ENCODE results near the gene KIZ. TPM values are rescaled to one million over a fixed set of nuclear protein-coding genes. Genes with fewer than 3 reads are reported as not detected.

Gene KIZ
- total RNA-seq, 1 donor from 2014 or later = 25.0 TPM

- Histone ChIP-seq H3K27me3 (no peaks in the 10 kb centered on the region), H3K4me1 (no peaks in the 10 kb centered on the region), H3K27ac (no peak overlapping the region), H3K4me3 (no peak overlapping the region), H3K9me3 (no peaks in the 10 kb centered on the region), H3K36me3 (peaks cover 0 to 12% of the 10 kb centered on the region in 2 donors)
- no peak for DNase-seq (ENCODE audit: extremely low spot score in 2 of 2)
- intact Hi-C loops (cut with DNase I) = no loop called here
- TF ChIP-seq POLR2A (IDR thresholded peaks at IDR 0.05) (no peak), POLR2AphosphoS5 (IDR thresholded peaks at IDR 0.05; ENCODE audit: insufficient read depth in 1 of 2, low read depth in 1 of 2) (no peak), CTCF (IDR thresholded peaks at IDR 0.05) (no peak)
These were observed 113.1 kb downstream of the KIZ start for GRCh38 chr20:21238818-21239536.

- no peak for DNase-seq (ENCODE audit: extremely low spot score in 2 of 2)
- peaks cover 0 to 20% of the 10 kb centered on the region in 2 donors for H3K36me3 ChIP-seq
- no peaks in the 10 kb centered on the region for H3K27me3 ChIP-seq
- no peak overlapping the region for H3K27ac ChIP-seq
- no peaks in the 10 kb centered on the region for H3K9me3 ChIP-seq
- H3K4me1 ChIP-seq = no peaks in the 10 kb centered on the region
- no peak for TF ChIP-seq POLR2AphosphoS5 (IDR thresholded peaks at IDR 0.05; ENCODE audit: insufficient read depth in 1 of 2, low read depth in 1 of 2)
- TF ChIP-seq CTCF (IDR thresholded peaks at IDR 0.05) = no peak
- TF ChIP-seq POLR2A (IDR thresholded peaks at IDR 0.05) = no peak
- no peak overlapping the region for H3K4me3 ChIP-seq
- intact Hi-C loops (cut with DNase I) = no loop called here
These were observed 114.5 kb downstream of the KIZ start for GRCh38 chr20:21240394-21240793.

- TF ChIP-seq POLR2A (IDR thresholded peaks at IDR 0.05) = no peak
- TF ChIP-seq CTCF (IDR thresholded peaks at IDR 0.05) = no peak
- TF ChIP-seq POLR2AphosphoS5 (IDR thresholded peaks at IDR 0.05; ENCODE audit: insufficient read depth in 1 of 2, low read depth in 1 of 2) = no peak
- Histone ChIP-seq H3K36me3 (peaks cover 0 to 20% of the 10 kb centered on the region in 2 donors), H3K9me3 (no peaks in the 10 kb centered on the region), H3K4me3 (no peak overlapping the region), H3K27ac (no peak overlapping the region), H3K27me3 (no peaks in the 10 kb centered on the region), H3K4me1 (no peaks in the 10 kb centered on the region)
- no peak for DNase-seq (ENCODE audit: extremely low spot score in 2 of 2)
- intact Hi-C loops (cut with DNase I) = no loop called here
These were observed 115.5 kb downstream of the KIZ start for GRCh38 chr20:21241406-21241805.

GRCh38 chr20:21243811-21244210 lies 117.9 kb downstream of the KIZ start:
- no peak overlapping the region for H3K27ac ChIP-seq
- H3K27me3 ChIP-seq = no peaks in the 10 kb centered on the region
- intact Hi-C loops (cut with DNase I) = no loop called here
- H3K4me3 ChIP-seq = no peak overlapping the region
- TF ChIP-seq CTCF (IDR thresholded peaks at IDR 0.05) = no peak
- TF ChIP-seq POLR2A (IDR thresholded peaks at IDR 0.05) = no peak
- no peak for TF ChIP-seq POLR2AphosphoS5 (IDR thresholded peaks at IDR 0.05; ENCODE audit: insufficient read depth in 1 of 2, low read depth in 1 of 2)
- H3K4me1 ChIP-seq = no peaks in the 10 kb centered on the region
- DNase-seq (ENCODE audit: extremely low spot score in 2 of 2) = no peak
- peaks cover 0 to 20% of the 10 kb centered on the region in 2 donors for H3K36me3 ChIP-seq
- no peaks in the 10 kb centered on the region for H3K9me3 ChIP-seq

- intact Hi-C loops (cut with DNase I) = no loop called here
- TF ChIP-seq CTCF (IDR thresholded peaks at IDR 0.05) = no peak
- no peak for TF ChIP-seq POLR2A (IDR thresholded peaks at IDR 0.05)
- TF ChIP-seq POLR2AphosphoS5 (IDR thresholded peaks at IDR 0.05; ENCODE audit: insufficient read depth in 1 of 2, low read depth in 1 of 2) = no peak
- Histone ChIP-seq H3K27ac (no peak overlapping the region), H3K4me1 (no peaks in the 10 kb centered on the region), H3K9me3 (no peaks in the 10 kb centered on the region), H3K27me3 (no peaks in the 10 kb centered on the region), H3K36me3 (peaks cover 0 to 20% of the 10 kb centered on the region in 2 donors), H3K4me3 (no peak overlapping the region)
- DNase-seq (ENCODE audit: extremely low spot score in 2 of 2) = no peak
These were observed 118.9 kb downstream of the KIZ start for GRCh38 chr20:21244808-21245207.
